Colonic mucosa (tissue), 4 donors: Measurements from ENCODE around the gene ROBO1. TPM values are rescaled to one million over a fixed set of nuclear protein-coding genes. Genes with fewer than 3 reads are reported as not detected.

Source experiments
- DNase-seq: peaks from one replicate; pipeline ENCODE4 v3.0.0-alpha.2; 2020
- H3K27ac ChIP-seq: fragments of 200-600 bp; one replicate; pipeline ENCODE4 v1.8.0; 2021
- H3K27me3 ChIP-seq: fragments of 200-600 bp; one replicate; pipeline ENCODE4 v1.8.0; 2021
- H3K36me3 ChIP-seq: fragments of 200-600 bp; one replicate; pipeline ENCODE4 v1.8.0; 2021
- H3K4me1 ChIP-seq: fragments of 200-600 bp; one replicate; pipeline ENCODE4 v1.8.0; 2021; ENCODE audit warnings: mild to moderate bottlenecking
- H3K4me3 ChIP-seq: fragments of 200-600 bp; one replicate; pipeline ENCODE4 v1.8.0; 2021
- H3K9ac ChIP-seq, 2 donors: one replicate each; pipeline ENCODE4 v1.7.0; 2013; ENCODE audit warnings: control low read depth in 2 of 2, low read depth in 2 of 2, low read length in 2 of 2
- H3K9me3 ChIP-seq: fragments of 200-600 bp; one replicate; pipeline ENCODE4 v1.8.0; 2021
- CTCF ChIP-seq: fragments of 200-600 bp; IDR thresholded peaks from one replicate; pipeline ENCODE4 v1.8.0; 2022; ENCODE audit warnings: antibody characterized with exemption, mild to moderate bottlenecking
- intact Hi-C: fragments of 100-400 bp; cut with DNase I; formaldehyde crosslinking; loops from one replicate; pipeline ENCODE4 v1.14.1; 2022
- total RNA-seq, 2 donors: library from RNA; stranded (reverse); fragmentation: NEBNext Ultra II Directional in 1 of 2; extraction: Animal tissue kit (Norgen Biotek cat#: 25700) in 1 of 2; gene quantifications; one replicate each; pipeline ENCODE4 v1.2.1, GENCODE V29; 2021
- donor health status: healthy.
- donor health status: DM: no; HTN: no; CAD: no.
- donor health status: DM: no; HTN: no; CAD: no.

The ROBO1 gene
- total RNA-seq, 2 donors from 2014 or later: 8.1 to 9.4 TPM

DNA sequence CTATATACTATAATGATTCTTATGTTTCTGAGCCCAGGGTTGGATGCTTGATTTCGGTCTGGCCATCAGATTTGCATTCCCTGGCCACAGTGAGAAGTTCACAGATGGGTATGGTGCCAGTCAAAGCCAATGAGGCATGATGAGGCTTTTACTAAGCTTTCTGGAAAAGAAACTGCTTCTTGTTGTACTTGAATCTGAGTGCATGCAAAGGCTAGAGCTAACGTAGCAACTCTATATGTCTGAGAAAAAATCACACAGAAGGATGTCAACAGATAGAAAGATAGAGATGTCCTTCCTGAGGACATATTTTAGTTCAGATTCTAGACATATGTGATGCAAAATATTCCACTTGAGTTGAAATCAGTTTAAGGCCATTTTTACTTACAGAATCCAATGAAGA is 608.1 kb downstream of the ROBO1 start:
- intact Hi-C loops: no loop called here
- no peak for TF ChIP-seq CTCF

GRCh38 chr3:79157191-79157590 is 610.6 kb downstream of the ROBO1 start:
- Histone ChIP-seq H3K27me3 (no peaks in the 10 kb centered on the region), H3K9ac (no peak overlapping the region), H3K4me1 (no peaks in the 10 kb centered on the region), H3K4me3 (no peak overlapping the region), H3K9me3 (no peaks in the 10 kb centered on the region), H3K36me3 (no peaks in the 10 kb centered on the region), H3K27ac (no peak overlapping the region)
- intact Hi-C loops: no loop called here
- DNase-seq: no peak
- TF ChIP-seq CTCF: no peak

More for the DNA sequence above, 608.1 kb downstream of the ROBO1 start:
- Histone ChIP-seq H3K4me1 (no peaks in the 10 kb centered on the region), H3K27me3 (no peaks in the 10 kb centered on the region), H3K9me3 (no peaks in the 10 kb centered on the region), H3K4me3 (no peak overlapping the region), H3K9ac (no peak overlapping the region), H3K27ac (no peak overlapping the region), H3K36me3 (no peaks in the 10 kb centered on the region)
- DNase-seq: no peak

- Histone ChIP-seq H3K27ac (no peak overlapping the region), H3K9me3 (no peaks in the 10 kb centered on the region), H3K27me3 (no peaks in the 10 kb centered on the region), H3K4me1 (no peaks in the 10 kb centered on the region), H3K36me3 (no peaks in the 10 kb centered on the region), H3K9ac (no peak overlapping the region), H3K4me3 (no peak overlapping the region)
- intact Hi-C loops: no loop called here
- DNase-seq: no peak
- no peak for TF ChIP-seq CTCF
These were observed 612.9 kb downstream of the ROBO1 start for GRCh38 chr3:79154865-79155264.

DNA sequence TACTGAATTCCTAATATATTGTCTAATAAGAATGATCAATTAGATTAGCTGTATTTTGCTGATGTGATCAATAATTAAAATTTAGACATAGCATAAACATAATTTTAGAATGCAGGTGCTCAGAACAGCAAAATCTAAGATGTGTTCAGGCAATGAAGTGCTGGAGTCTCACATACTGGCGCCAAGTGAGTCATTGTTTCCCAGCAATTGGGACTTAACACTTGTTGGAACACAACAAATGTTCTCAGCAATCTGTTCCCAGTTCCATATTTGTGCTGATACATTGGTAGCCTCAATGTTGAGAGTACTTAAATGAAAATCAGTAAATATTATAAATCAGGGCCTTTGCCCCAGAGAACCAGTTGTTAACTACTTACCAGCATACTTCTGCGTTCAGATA is 619.0 kb downstream of the ROBO1 start:
- H3K4me3 ChIP-seq: no peak overlapping the region
- no peak overlapping the region for H3K27ac ChIP-seq
- TF ChIP-seq CTCF: no peak
- no peaks in the 10 kb centered on the region for H3K9me3 ChIP-seq
- intact Hi-C loops: no loop called here
- H3K27me3 ChIP-seq: no peaks in the 10 kb centered on the region
- H3K36me3 ChIP-seq: no peaks in the 10 kb centered on the region
- no peak for DNase-seq
- no peak overlapping the region for H3K9ac ChIP-seq
- no peaks in the 10 kb centered on the region for H3K4me1 ChIP-seq

- TF ChIP-seq CTCF: no peak
- H3K27me3 ChIP-seq: no peaks in the 10 kb centered on the region
- H3K36me3 ChIP-seq: no peaks in the 10 kb centered on the region
- H3K9ac ChIP-seq: no peak overlapping the region
- no peak overlapping the region for H3K27ac ChIP-seq
- H3K4me3 ChIP-seq: no peak overlapping the region
- H3K9me3 ChIP-seq: no peaks in the 10 kb centered on the region
- intact Hi-C loops: no loop called here
- DNase-seq: no peak
- no peaks in the 10 kb centered on the region for H3K4me1 ChIP-seq
These were observed 621.8 kb downstream of the ROBO1 start for GRCh38 chr3:79146024-79146423.

DNA sequence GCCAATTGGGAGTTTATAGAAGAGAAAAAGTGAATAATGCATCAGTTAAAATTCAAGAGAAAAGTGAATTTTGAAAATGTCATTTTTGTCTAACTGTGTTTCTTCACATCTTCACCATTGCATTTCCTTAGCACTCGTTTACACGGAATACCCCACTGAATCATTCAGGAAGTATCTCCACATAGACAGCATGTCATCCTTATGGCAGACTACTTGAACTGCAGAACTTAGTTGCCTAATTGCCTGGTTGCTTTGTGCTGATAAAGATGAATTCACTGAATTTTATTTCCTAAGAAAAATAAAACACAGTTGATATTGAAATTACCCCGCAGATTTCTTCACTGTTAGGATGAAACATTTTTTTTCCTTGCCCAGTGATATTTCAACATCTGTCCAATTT is 627.1 kb downstream of the ROBO1 start:
- TF ChIP-seq CTCF: no peak
- no peak overlapping the region for H3K27ac ChIP-seq
- H3K36me3 ChIP-seq: no peaks in the 10 kb centered on the region
- H3K9me3 ChIP-seq: no peaks in the 10 kb centered on the region
- no peaks in the 10 kb centered on the region for H3K4me1 ChIP-seq
- DNase-seq: no peak
- H3K27me3 ChIP-seq: no peaks in the 10 kb centered on the region
- H3K4me3 ChIP-seq: no peak overlapping the region
- no peak overlapping the region for H3K9ac ChIP-seq
- intact Hi-C loops: no loop called here
